Measurements from ENCODE around the gene ANKRD33B. TPM values are rescaled to one million over a fixed set of nuclear protein-coding genes. Genes with fewer than 3 reads are reported as not detected.

Gene ANKRD33B
- polyA plus RNA-seq, 3 donors: 0.05 TPM; not detected in 2

- Histone ChIP-seq H3K4me3 (replicated peaks in 1 of 3; ENCODE audit: low read depth in 2 of 3, low read length in 3 of 3) (peak overlapping the region in 1 of 3 experiments; percentile 75), H3K9me3 (replicated peaks in 1 of 2; ENCODE audit: control insufficient read depth in 1 of 2, insufficient read depth in 1 of 2, low read length in 2 of 2) (peaks cover 0 to 4% of the 10 kb centered on the region in 2 donors), H3K9ac (ENCODE audit: insufficient read depth, low read length, poor library complexity, severe bottlenecking) (no peak overlapping the region), H3K4me1 (ENCODE audit: control insufficient read depth in 1 of 2, insufficient read depth in 2 of 2, low read length in 2 of 2) (peaks cover 31 to 39% of the 10 kb centered on the region in 2 donors), H3K79me2 (ENCODE audit: insufficient read depth, low read length) (peaks cover 32% of the 10 kb centered on the region), H3K4me2 (replicated peaks; ENCODE audit: extremely low read depth, low read length, poor library complexity, severe bottlenecking) (peak overlapping the region; percentile 86), H4K20me1 (ENCODE audit: insufficient read depth, low read length) (no peaks in the 10 kb centered on the region), H3K27ac (ENCODE audit: low read depth in 1 of 2, low read length in 2 of 2) (no peak overlapping the region), H2AFZ (ENCODE audit: insufficient read depth, low read depth, low read length, poor library complexity, severe bottlenecking) (no peak overlapping the region), H3K27me3 (ENCODE audit: control insufficient read depth in 2 of 2, insufficient read depth in 2 of 2, low read length in 2 of 2) (peaks cover 4 to 29% of the 10 kb centered on the region in 2 donors), H3K36me3 (replicated peaks in 1 of 2; ENCODE audit: control insufficient read depth in 1 of 2, insufficient read depth in 2 of 2, low read length in 2 of 2) (no peaks in the 10 kb centered on the region)
- no peak for DNase-seq
- Mint-ChIP-seq H3K36me3 (peaks cover 0 to 4% of the 10 kb centered on the region in 2 donors), H3K4me3 (peak overlapping the region; percentile 91 to 96), H3K4me1 (peaks cover 45% of the 10 kb centered on the region), H3K9me3 (peaks cover 0 to 8% (median 2%) of the 10 kb centered on the region in 7 donors), H3K27ac (no peak overlapping the region), H3K27me3 (ENCODE audit: low read depth in 3 of 3) (peaks cover 28 to 46% (median 38%) of the 10 kb centered on the region in 3 donors)
- TF ChIP-seq, protein P1, sequence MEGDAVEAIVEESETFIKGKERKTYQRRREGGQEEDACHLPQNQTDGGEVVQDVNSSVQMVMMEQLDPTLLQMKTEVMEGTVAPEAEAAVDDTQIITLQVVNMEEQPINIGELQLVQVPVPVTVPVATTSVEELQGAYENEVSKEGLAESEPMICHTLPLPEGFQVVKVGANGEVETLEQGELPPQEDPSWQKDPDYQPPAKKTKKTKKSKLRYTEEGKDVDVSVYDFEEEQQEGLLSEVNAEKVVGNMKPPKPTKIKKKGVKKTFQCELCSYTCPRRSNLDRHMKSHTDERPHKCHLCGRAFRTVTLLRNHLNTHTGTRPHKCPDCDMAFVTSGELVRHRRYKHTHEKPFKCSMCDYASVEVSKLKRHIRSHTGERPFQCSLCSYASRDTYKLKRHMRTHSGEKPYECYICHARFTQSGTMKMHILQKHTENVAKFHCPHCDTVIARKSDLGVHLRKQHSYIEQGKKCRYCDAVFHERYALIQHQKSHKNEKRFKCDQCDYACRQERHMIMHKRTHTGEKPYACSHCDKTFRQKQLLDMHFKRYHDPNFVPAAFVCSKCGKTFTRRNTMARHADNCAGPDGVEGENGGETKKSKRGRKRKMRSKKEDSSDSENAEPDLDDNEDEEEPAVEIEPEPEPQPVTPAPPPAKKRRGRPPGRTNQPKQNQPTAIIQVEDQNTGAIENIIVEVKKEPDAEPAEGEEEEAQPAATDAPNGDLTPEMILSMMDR (IDR thresholded peaks at IDR 0.05): no peak
- intact Hi-C loops (cut with micrococcal nuclease): no loop called here
- WGBS (ENCODE audit: insufficient coverage): 48% methylated on average over 4 of the region's 11 CpGs
These were observed 2.1 kb downstream of the ANKRD33B start for GRCh38 chr5:10565785-10566542.

GRCh38 chr5:10566543-10567068 is 2.7 kb downstream of the ANKRD33B start:
- DNase-seq: no peak
- H4K20me1 ChIP-seq (ENCODE audit: insufficient read depth, low read length): no peaks in the 10 kb centered on the region
- no peak overlapping the region for H3K27ac Mint-ChIP-seq
- peaks cover 0 to 4% of the 10 kb centered on the region in 2 donors for H3K9me3 ChIP-seq (replicated peaks in 1 of 2; ENCODE audit: control insufficient read depth in 1 of 2, insufficient read depth in 1 of 2, low read length in 2 of 2)
- H3K79me2 ChIP-seq (ENCODE audit: insufficient read depth, low read length): peaks cover 32% of the 10 kb centered on the region
- peaks cover 31 to 39% of the 10 kb centered on the region in 2 donors for H3K4me1 ChIP-seq (ENCODE audit: control insufficient read depth in 1 of 2, insufficient read depth in 2 of 2, low read length in 2 of 2)
- peaks cover 0 to 4% of the 10 kb centered on the region in 2 donors for H3K36me3 Mint-ChIP-seq
- no peak overlapping the region for H3K9ac ChIP-seq (ENCODE audit: insufficient read depth, low read length, poor library complexity, severe bottlenecking)
- H3K4me3 Mint-ChIP-seq: no peak overlapping the region
- no peak overlapping the region for H3K4me2 ChIP-seq (replicated peaks; ENCODE audit: extremely low read depth, low read length, poor library complexity, severe bottlenecking)
- no peak overlapping the region for H2AFZ ChIP-seq (ENCODE audit: insufficient read depth, low read depth, low read length, poor library complexity, severe bottlenecking)
- H3K36me3 ChIP-seq (replicated peaks in 1 of 2; ENCODE audit: control insufficient read depth in 1 of 2, insufficient read depth in 2 of 2, low read length in 2 of 2): no peaks in the 10 kb centered on the region
- H3K27me3 Mint-ChIP-seq (ENCODE audit: low read depth in 3 of 3): peaks cover 29 to 43% (median 33%) of the 10 kb centered on the region in 3 donors
- peaks cover 4 to 29% of the 10 kb centered on the region in 2 donors for H3K27me3 ChIP-seq (ENCODE audit: control insufficient read depth in 2 of 2, insufficient read depth in 2 of 2, low read length in 2 of 2)
- WGBS (ENCODE audit: insufficient coverage): 100% methylated on average over 4 of the region's 8 CpGs
- TF ChIP-seq, protein P1 (IDR thresholded peaks at IDR 0.05): no peak
- H3K4me1 Mint-ChIP-seq: peaks cover 45% of the 10 kb centered on the region
- H3K27ac ChIP-seq (ENCODE audit: low read depth in 1 of 2, low read length in 2 of 2): no peak overlapping the region
- no peak overlapping the region for H3K4me3 ChIP-seq (replicated peaks in 1 of 3; ENCODE audit: low read depth in 2 of 3, low read length in 3 of 3)
- intact Hi-C loops (cut with micrococcal nuclease): no loop called here
- peaks cover 0 to 8% (median 2%) of the 10 kb centered on the region in 7 donors for H3K9me3 Mint-ChIP-seq

Measured in CD14-positive monocyte (primary cell).